HL-60 (cell line): ENCODE measurements around the gene PDIA4.
"Not testable (repeated sequence)": the region's sequence is repeated elsewhere in the genome, so short reads cannot be mapped to it uniquely, and the experiment has no call there.

ENCODE experiments used
- DNase-seq, 2 experiments: peaks; one replicate each; pipeline ENCODE4 v3.0.0-alpha.2; 2010 to 2020; ENCODE audit warnings: low read depth in 1 of 2, low spot score in 1 of 2
- H3K27ac ChIP-seq: fragments of 250-450 bp; sonication (Bioruptor Pico); replicated peaks from 2 replicates; pipeline ENCODE4 v1.5.1; 2020; ENCODE audit warnings: mild to moderate bottlenecking, moderate library complexity
- H3K27me3 ChIP-seq: fragments of 250-450 bp; sonication (Bioruptor Pico); 2 replicates; pipeline ENCODE4 v1.5.1; 2021; ENCODE audit warnings: mild to moderate bottlenecking, moderate library complexity; ENCODE audit not compliant: insufficient read depth, poor library complexity, severe bottlenecking
- H3K4me3 ChIP-seq: replicated peaks from 2 replicates; pipeline ENCODE4 v1.5.1; 2011; ENCODE audit warnings: mild to moderate bottlenecking, control low read depth, low read length; ENCODE audit not compliant: insufficient read depth
- CTCF ChIP-seq: IDR thresholded peaks from one replicate; pipeline ENCODE4 v1.5.1; 2011; ENCODE audit warnings: low read length, control low read depth, inconsistent platforms; ENCODE audit not compliant: insufficient read depth
- GABPA ChIP-seq: IDR thresholded peaks from 2 replicates; pipeline ENCODE4 v1.6.1; 2012; ENCODE audit warnings: low read depth
- POLR2AphosphoS5 ChIP-seq: IDR thresholded peaks from 2 replicates; pipeline ENCODE4 v1.6.1; 2012; ENCODE audit warnings: low read depth
- REST ChIP-seq: IDR thresholded peaks from 2 replicates; pipeline ENCODE4 v1.6.1; 2012; ENCODE audit warnings: low read depth; ENCODE audit not compliant: insufficient replicate concordance
- SPI1 ChIP-seq: IDR thresholded peaks from 2 replicates; pipeline ENCODE4 v1.6.1; 2012; ENCODE audit warnings: low read depth, mild to moderate bottlenecking, borderline replicate concordance

The PDIA4 gene

GRCh38 chr7:148986742-148987009 is 41.6 kb downstream of the PDIA4 start:
- Histone ChIP-seq H3K4me3 (peak overlapping the region; percentile 45), H3K27ac (peak overlapping the region; percentile 84), H3K27me3 (no peaks in the 10 kb centered on the region)
- DNase-seq = no peak
- TF ChIP-seq CTCF (no peak), GABPA (no peak), REST (no peak), SPI1 (no peak), POLR2AphosphoS5 (no peak)

- peak overlapping the region; percentile 73 for H3K4me3 ChIP-seq
- TF ChIP-seq GABPA (no peak), SPI1 (no peak), CTCF (no peak), POLR2AphosphoS5 (no peak)
- no peaks in the 10 kb centered on the region for H3K27me3 ChIP-seq
- DNase-seq = peak; percentile 65 to 66
- no peak overlapping the region; the same call in 1 of the 2 replicates for H3K27ac ChIP-seq
These were observed 44.8 kb downstream of the PDIA4 start for GRCh38 chr7:148983200-148984146.

GRCh38 chr7:148982654-148983199 is 45.6 kb downstream of the PDIA4 start:
- no peak overlapping the region for H3K27ac ChIP-seq
- no peak for DNase-seq
- TF ChIP-seq REST = no peak

GRCh38 chr7:148979827-148980226 is 48.5 kb downstream of the PDIA4 start:
- Histone ChIP-seq H3K27me3 (no peaks in the 10 kb centered on the region), H3K4me3 (no peak overlapping the region), H3K27ac (no peak overlapping the region)
- no peak for TF ChIP-seq POLR2AphosphoS5
- TF ChIP-seq CTCF = no peak
- no peak for TF ChIP-seq REST
- TF ChIP-seq GABPA = no peak
- no peak for TF ChIP-seq SPI1
- no peak for DNase-seq

More at GRCh38 chr7:148982654-148983199, 45.6 kb downstream of the PDIA4 start:
- H3K4me3 ChIP-seq = peak overlapping the region; percentile 73
- H3K27me3 ChIP-seq = no peaks in the 10 kb centered on the region

- DNase-seq, H3K4me3 ChIP-seq, H3K27me3 ChIP-seq, H3K27ac ChIP-seq: not testable (repeated sequence)
These were observed 49.2 kb downstream of the PDIA4 start for GRCh38 chr7:148979072-148979471.
